HUES64 (cell line): ENCODE measurements around the gene RENBP.

Experiments used
- H3K27ac ChIP-seq: 2 replicates; pipeline ENCODE4 v1.7.0; 2013; ENCODE audit warnings: low read depth, low read length, inconsistent platforms
- H3K27me3 ChIP-seq: 2 replicates; pipeline ENCODE4 v1.6.1; 2013; ENCODE audit warnings: mild to moderate bottlenecking, low read length; ENCODE audit not compliant: insufficient read depth
- H3K36me3 ChIP-seq: 2 replicates; pipeline ENCODE4 v1.6.1; 2013; ENCODE audit warnings: mild to moderate bottlenecking, low read length; ENCODE audit not compliant: insufficient read depth
- H3K4me1 ChIP-seq: 2 replicates; pipeline ENCODE4 v1.6.1; 2013; ENCODE audit warnings: mild to moderate bottlenecking, low read length, moderate library complexity; ENCODE audit not compliant: insufficient read depth
- H3K4me3 ChIP-seq: 2 replicates; pipeline ENCODE4 v1.5.1; 2013; ENCODE audit warnings: mild to moderate bottlenecking, low read length, moderate library complexity
- H3K9ac ChIP-seq: 2 replicates; pipeline ENCODE4 v1.6.1; 2013; ENCODE audit warnings: mild to moderate bottlenecking, low read depth, low read length
- H3K9me3 ChIP-seq: 2 replicates; pipeline ENCODE4 v1.6.1; 2013; ENCODE audit warnings: low read depth, low read length; ENCODE audit not compliant: insufficient read depth
- WGBS: fragments of 150-250, 120-280 bp; methylation state at CpG from one replicate; pipeline ENCODE4 v1.1.7; 2013; ENCODE audit warnings: missing lambda C conversion rate; 5-methylcytosine and 5-hydroxymethylcytosine counted together

RENBP gene

GRCh38 chrX:153902385-153902784, 42.1 kb downstream of the RENBP start:
- 80% methylated on average over 10 of the region's 10 CpGs for WGBS
- H3K36me3 ChIP-seq, result no peaks in the 10 kb centered on the region
- 0 out of 2 replicates have a peak, but pooled peaks cover 4% of the 10 kb centered on the region for H3K4me1 ChIP-seq
- H3K27me3 ChIP-seq, result no peaks in the 10 kb centered on the region
- no peak overlapping the region for H3K9ac ChIP-seq
- no peaks in the 10 kb centered on the region for H3K9me3 ChIP-seq
- no peak overlapping the region for H3K4me3 ChIP-seq
- H3K27ac ChIP-seq, result no peak overlapping the region

- Histone ChIP-seq H3K9me3 (no peaks in the 10 kb centered on the region), H3K4me1 (0 out of 2 replicates have a peak, but pooled peaks cover 4% of the 10 kb centered on the region), H3K4me3 (no peak overlapping the region), H3K27ac (no peak overlapping the region), H3K27me3 (no peaks in the 10 kb centered on the region), H3K9ac (no peak overlapping the region), H3K36me3 (no peaks in the 10 kb centered on the region)
- 76% methylated on average over 8 of the region's 8 CpGs for WGBS
These were observed 42.7 kb downstream of the RENBP start for GRCh38 chrX:153901753-153902140.

- no peaks in the 10 kb centered on the region for H3K36me3 ChIP-seq
- 57% methylated on average over 25 of the region's 26 CpGs for WGBS
- H3K27ac ChIP-seq, result no peak overlapping the region
- no peak overlapping the region for H3K4me3 ChIP-seq
- no peaks in the 10 kb centered on the region for H3K9me3 ChIP-seq
- 0 out of 2 replicates have a peak, but pooled peaks cover 4% of the 10 kb centered on the region for H3K4me1 ChIP-seq
- no peaks in the 10 kb centered on the region for H3K27me3 ChIP-seq
- no peak overlapping the region for H3K9ac ChIP-seq
These were observed 43.4 kb downstream of the RENBP start for GRCh38 chrX:153900831-153901752.

GRCh38 chrX:153897899-153898298, 46.5 kb downstream of the RENBP start:
- Histone ChIP-seq H3K27ac (no peak overlapping the region), H3K9ac (no peak overlapping the region), H3K4me3 (no peak overlapping the region), H3K27me3 (no peaks in the 10 kb centered on the region), H3K4me1 (0 out of 2 replicates have a peak, but pooled peaks cover 4% of the 10 kb centered on the region), H3K36me3 (no peaks in the 10 kb centered on the region), H3K9me3 (no peaks in the 10 kb centered on the region)

GRCh38 chrX:153889123-153889522, 55.3 kb downstream of the RENBP start:
- WGBS, result 98% methylated on average over 5 of the region's 6 CpGs
- H3K4me3 ChIP-seq, result no peak overlapping the region
- H3K4me1 ChIP-seq, result peaks cover 13% of the 10 kb centered on the region
- peaks cover 35% of the 10 kb centered on the region for H3K27me3 ChIP-seq
- no peaks in the 10 kb centered on the region for H3K9me3 ChIP-seq
- no peak overlapping the region for H3K27ac ChIP-seq
- no peak overlapping the region for H3K9ac ChIP-seq
- no peaks in the 10 kb centered on the region for H3K36me3 ChIP-seq

- Histone ChIP-seq H3K4me3 (no peak overlapping the region), H3K9ac (no peak overlapping the region), H3K27ac (no peak overlapping the region), H3K27me3 (peaks cover 35% of the 10 kb centered on the region), H3K36me3 (no peaks in the 10 kb centered on the region), H3K9me3 (no peaks in the 10 kb centered on the region), H3K4me1 (peaks cover 17% of the 10 kb centered on the region)
- WGBS, result 88% methylated on average over 6 of the region's 6 CpGs
These were observed 56.1 kb downstream of the RENBP start for GRCh38 chrX:153888344-153888743.

- Histone ChIP-seq H3K27ac (no peak overlapping the region), H3K27me3 (peaks cover 35% of the 10 kb centered on the region), H3K36me3 (no peaks in the 10 kb centered on the region), H3K4me3 (no peak overlapping the region), H3K9me3 (no peaks in the 10 kb centered on the region), H3K9ac (no peak overlapping the region), H3K4me1 (peaks cover 21% of the 10 kb centered on the region)
- WGBS, result 85% methylated on average over 6 of the region's 8 CpGs
These were observed 57.1 kb downstream of the RENBP start for GRCh38 chrX:153887385-153887784.

- Histone ChIP-seq H3K27ac (no peak overlapping the region), H3K9ac (0 out of 2 replicates have a peak overlapping the region, but pooled peaks have one; percentile 54), H3K4me3 (peak overlapping the region; percentile 47), H3K9me3 (no peaks in the 10 kb centered on the region), H3K27me3 (peaks cover 35% of the 10 kb centered on the region), H3K36me3 (no peaks in the 10 kb centered on the region), H3K4me1 (peaks cover 24% of the 10 kb centered on the region)
- WGBS, result 18% methylated on average over 12 of the region's 13 CpGs
These were observed 57.5 kb downstream of the RENBP start for GRCh38 chrX:153886915-153887314.

- Histone ChIP-seq H3K4me3 (peak within 1 kb of the TSS; percentile 49), H3K9ac (peak within 1 kb of the TSS; percentile 54), H3K27ac (no peak within 1 kb of the TSS), H3K36me3 (no peaks in the 10 kb centered on the region), H3K4me1 (peaks cover 30% of the 10 kb centered on the region), H3K9me3 (no peaks in the 10 kb centered on the region), H3K27me3 (peaks cover 35% of the 10 kb centered on the region)
- under 1% methylated on average over 63 of the region's 94 CpGs for whole genome bisulfite sequencing
These were observed 58.2 kb downstream of the RENBP start, which contains the start of gene L1CAM for GRCh38 chrX:153885968-153886903. TSS of gene L1CAM (minus strand) at chrX:153886173. CDS start at chrX:153875836, 10,337 bp downstream.
